ENCODE results near the gene FANCD2OS. TPM values are rescaled to one million over a fixed set of nuclear protein-coding genes. Genes with fewer than 3 reads are reported as not detected.
"Not testable (repeated sequence)": the region's sequence is repeated elsewhere in the genome, so short reads cannot be mapped to it uniquely, and the experiment has no call there.

FANCD2OS gene
- total and polyA plus RNA-seq, 7 donors: not detected

- no peak for TF ChIP-seq CTCF (IDR thresholded peaks at IDR 0.05)
- 0 to 1% (median 1%) methylated on average over 50 to 54 of the region's 54 CpGs for WGBS, 3 donors
Measured at GRCh38 chr3:10115326-10116137, 7.5 kb upstream of the FANCD2OS start, which contains the start of gene BRK1. Gene BRK1, plus strand, starts transcription at chr3:10115675. Its CDS starts 27 bp downstream, at chr3:10115702.

GRCh38 chr3:10106919-10107318 lies 1.1 kb downstream of the FANCD2OS start:
- Histone ChIP-seq H3K27me3 (ENCODE audit: insufficient read depth in 3 of 3, low read length in 2 of 3) (no peaks in the 10 kb centered on the region), H3K9me3 (no peaks in the 10 kb centered on the region), H3K4me1 (no peaks in the 10 kb centered on the region), H3K36me3 (ENCODE audit: insufficient read depth in 1 of 2, low read depth in 1 of 2) (no peaks in the 10 kb centered on the region), H3K4me3 (no peak overlapping the region), H3K27ac (no peak overlapping the region)
- 76 to 86% (median 86%) methylated on average over 2 of the region's 2 CpGs for WGBS, 3 donors
- ATAC-seq (no peak), DNase-seq (no peak)
- TF ChIP-seq CTCF (IDR thresholded peaks at IDR 0.05): no peak
- intact Hi-C loops (cut with DNase I): no loop called here

More at GRCh38 chr3:10115326-10116137, 7.5 kb upstream of the FANCD2OS start, which contains the start of gene BRK1:
- peak within 1 kb of the TSS; percentile 71 for H3K4me3 ChIP-seq
- no peaks in the 10 kb centered on the region for H3K27me3 ChIP-seq (ENCODE audit: insufficient read depth in 3 of 3, low read length in 2 of 3)
- peak within 1 kb of the TSS; percentile 84 for H3K27ac ChIP-seq
- H3K9me3 ChIP-seq: no peaks in the 10 kb centered on the region
- peaks cover 0 to 19% of the 10 kb centered on the region in 2 donors for H3K36me3 ChIP-seq (ENCODE audit: insufficient read depth in 1 of 2, low read depth in 1 of 2)
- DNase-seq (peak; percentile 95 to 97), ATAC-seq (peak; percentile 100)
- intact Hi-C loops (cut with DNase I): loop anchor here (5.0 kb wide), 1 partner anchor 88 kb away; the partner anchor contains the start of gene FANCD2 (in 2 of the 2)
- peaks cover 9% of the 10 kb centered on the region for H3K4me1 ChIP-seq

- no peak overlapping the region for H3K4me3 ChIP-seq
- no peaks in the 10 kb centered on the region for H3K27me3 ChIP-seq (ENCODE audit: insufficient read depth in 3 of 3, low read length in 2 of 3)
- DNase-seq (no peak), ATAC-seq (no peak)
- no peaks in the 10 kb centered on the region for H3K9me3 ChIP-seq
- no peak for TF ChIP-seq CTCF (IDR thresholded peaks at IDR 0.05)
- 96 to 100% (median 96%) methylated on average over 5 of the region's 5 CpGs for WGBS, 3 donors
- no peaks in the 10 kb centered on the region for H3K4me1 ChIP-seq
- no peak overlapping the region for H3K27ac ChIP-seq
- H3K36me3 ChIP-seq (ENCODE audit: insufficient read depth in 1 of 2, low read depth in 1 of 2): no peaks in the 10 kb centered on the region
- intact Hi-C loops (cut with DNase I): no loop called here
Measured at GRCh38 chr3:10099041-10099440, 9.0 kb downstream of the FANCD2OS start.

GRCh38 chr3:10093678-10094077 lies 14.4 kb downstream of the FANCD2OS start:
- DNase-seq (no peak), ATAC-seq (no peak)
- no peaks in the 10 kb centered on the region for H3K4me1 ChIP-seq
- WGBS, 3 donors: 96 to 98% (median 96%) methylated on average over 3 of the region's 3 CpGs
- no peaks in the 10 kb centered on the region for H3K9me3 ChIP-seq
- H3K4me3 ChIP-seq: no peak overlapping the region
- H3K27ac ChIP-seq: no peak overlapping the region
- intact Hi-C loops (cut with DNase I): no loop called here
- no peaks in the 10 kb centered on the region for H3K27me3 ChIP-seq (ENCODE audit: insufficient read depth in 3 of 3, low read length in 2 of 3)
- H3K36me3 ChIP-seq (ENCODE audit: insufficient read depth in 1 of 2, low read depth in 1 of 2): no peaks in the 10 kb centered on the region
- TF ChIP-seq CTCF (IDR thresholded peaks at IDR 0.05): no peak

- H3K4me1 ChIP-seq; H3K4me3 ChIP-seq; intact Hi-C loops (cut with DNase I); H3K27me3 ChIP-seq (ENCODE audit: insufficient read depth in 3 of 3, low read length in 2 of 3); DNase-seq; H3K27ac ChIP-seq; H3K9me3 ChIP-seq; ATAC-seq; H3K36me3 ChIP-seq (ENCODE audit: insufficient read depth in 1 of 2, low read depth in 1 of 2): not testable (repeated sequence)
- 71 to 100% methylated on average over 1 to 2 of the region's 2 CpGs; no CpG with 5 or more reads in 1 of the 3 donors for WGBS, 3 donors
Measured at GRCh38 chr3:10091387-10091786, 16.7 kb downstream of the FANCD2OS start.

- intact Hi-C loops (cut with DNase I): not testable (repeated sequence)
- 83 to 88% methylated on average over 1 of the region's 1 CpG; no CpG with 5 or more reads in 1 of the 3 donors for WGBS, 3 donors
Measured at GRCh38 chr3:10090774-10091173, 17.3 kb downstream of the FANCD2OS start.

More at GRCh38 chr3:10090774-10091173, 17.3 kb downstream of the FANCD2OS start:
- H3K4me1 ChIP-seq; ATAC-seq; DNase-seq; H3K27me3 ChIP-seq (ENCODE audit: insufficient read depth in 3 of 3, low read length in 2 of 3); H3K4me3 ChIP-seq; H3K27ac ChIP-seq; H3K9me3 ChIP-seq; H3K36me3 ChIP-seq (ENCODE audit: insufficient read depth in 1 of 2, low read depth in 1 of 2): not testable (repeated sequence)
